8988T (cell line): Measurements from ENCODE around the gene LRRC72.
"Not testable (repeated sequence)": the region's sequence is repeated elsewhere in the genome, so short reads cannot be mapped to it uniquely, and the experiment has no call there.

ENCODE experiments used
- DNase-seq: peaks from one replicate; pipeline ENCODE4 v3.0.0; 2011

LRRC72 gene

GRCh38 chr7:16526742-16527540 is at the start of gene LRRC72:
LRRC72 (plus strand) TSS chr7:16526825; CDS start chr7:16526953, 128 bp downstream.
- no peak for DNase-seq

- no peak for DNase-seq
Measured at GRCh38 chr7:16479161-16479560, 47.5 kb upstream of the LRRC72 start.

GRCh38 chr7:16479591-16479990 is 47.0 kb upstream of the LRRC72 start:
- DNase-seq, result no peak

GRCh38 chr7:16484453-16485158 is 42.0 kb upstream of the LRRC72 start:
- no peak for DNase-seq

DNA sequence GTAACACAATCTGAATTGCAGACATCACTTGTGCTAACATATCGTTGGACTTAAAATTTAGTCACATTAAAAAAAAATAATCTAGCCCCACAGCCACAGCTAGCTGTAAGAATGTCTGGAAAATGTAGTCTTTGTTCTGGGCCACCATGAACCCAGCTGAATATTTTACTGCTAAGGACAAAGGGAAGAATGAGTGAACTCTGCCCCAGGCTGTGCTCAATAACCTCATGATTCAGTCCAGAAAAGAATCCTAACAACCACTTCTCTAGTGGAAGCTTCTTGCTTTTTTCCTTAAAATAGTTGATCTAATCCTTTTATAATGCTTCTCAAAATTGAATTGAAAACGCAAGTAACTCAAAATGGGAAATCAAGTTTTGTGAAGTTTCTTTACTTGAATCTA is 35.5 kb upstream of the LRRC72 start:
- DNase-seq, result no peak

DNA sequence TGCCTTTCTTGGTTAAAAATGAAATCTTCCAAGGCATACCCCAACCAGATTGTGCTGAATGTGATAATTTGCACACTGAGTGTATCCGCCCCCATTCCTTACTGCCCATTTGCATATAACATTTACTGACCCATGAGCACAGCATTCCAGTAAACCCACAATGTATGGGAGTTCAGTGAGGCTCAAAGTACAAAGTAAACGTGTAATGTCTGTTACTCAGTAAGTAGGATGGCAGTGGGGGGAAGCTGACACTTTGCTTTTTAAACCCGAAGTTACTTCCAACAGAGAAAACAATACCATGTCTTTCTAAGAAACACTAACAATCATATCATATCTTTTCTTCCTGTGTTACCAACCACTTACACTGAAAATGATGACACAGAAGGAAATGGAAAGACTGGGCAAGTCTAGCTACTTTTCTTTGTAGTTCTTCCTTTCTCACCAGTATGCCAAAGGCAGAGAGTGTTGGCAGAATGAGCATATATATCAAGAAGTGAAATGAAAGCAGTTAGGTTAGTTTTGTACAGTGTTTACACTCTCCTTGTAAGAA is 34.0 kb upstream of the LRRC72 start:
- no peak for DNase-seq

DNA sequence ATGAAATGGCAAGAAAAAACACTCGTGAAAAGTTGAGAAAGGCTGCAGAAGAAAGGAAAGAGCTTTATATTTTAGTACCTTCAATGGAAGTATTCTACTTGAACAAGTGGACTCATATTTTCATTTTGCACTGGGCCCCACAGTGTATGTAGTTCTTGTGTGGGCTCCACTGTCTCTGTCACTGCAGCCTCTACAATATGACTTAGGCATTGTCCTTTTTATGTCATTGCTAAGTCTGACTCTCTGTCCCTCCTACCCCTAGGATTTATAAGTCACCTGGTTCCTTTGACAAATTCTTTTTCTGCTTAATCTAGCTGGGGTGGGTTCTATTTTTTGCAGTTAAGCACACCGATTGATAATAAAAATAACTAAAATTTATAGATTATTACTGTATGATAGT is 33.4 kb upstream of the LRRC72 start:
- DNase-seq, result no peak

DNA sequence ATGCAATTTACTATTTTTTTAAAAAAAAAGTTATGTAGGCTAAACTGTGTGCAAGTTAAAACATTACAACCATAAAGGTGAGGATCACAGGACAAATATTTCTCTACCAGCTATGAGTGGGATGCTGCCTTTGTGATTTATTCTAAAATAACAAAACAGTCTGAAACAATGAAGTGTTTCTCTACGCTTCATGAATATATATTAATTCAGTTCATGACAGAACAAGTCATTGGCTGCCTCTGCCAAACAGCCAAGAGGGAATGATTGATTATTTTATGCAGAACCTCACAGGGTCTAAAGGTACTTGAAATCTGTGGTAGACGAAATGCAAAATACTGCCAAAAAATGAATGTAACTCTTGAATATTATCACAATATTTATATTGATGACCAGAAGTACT is 32.1 kb upstream of the LRRC72 start:
- no peak for DNase-seq

DNA sequence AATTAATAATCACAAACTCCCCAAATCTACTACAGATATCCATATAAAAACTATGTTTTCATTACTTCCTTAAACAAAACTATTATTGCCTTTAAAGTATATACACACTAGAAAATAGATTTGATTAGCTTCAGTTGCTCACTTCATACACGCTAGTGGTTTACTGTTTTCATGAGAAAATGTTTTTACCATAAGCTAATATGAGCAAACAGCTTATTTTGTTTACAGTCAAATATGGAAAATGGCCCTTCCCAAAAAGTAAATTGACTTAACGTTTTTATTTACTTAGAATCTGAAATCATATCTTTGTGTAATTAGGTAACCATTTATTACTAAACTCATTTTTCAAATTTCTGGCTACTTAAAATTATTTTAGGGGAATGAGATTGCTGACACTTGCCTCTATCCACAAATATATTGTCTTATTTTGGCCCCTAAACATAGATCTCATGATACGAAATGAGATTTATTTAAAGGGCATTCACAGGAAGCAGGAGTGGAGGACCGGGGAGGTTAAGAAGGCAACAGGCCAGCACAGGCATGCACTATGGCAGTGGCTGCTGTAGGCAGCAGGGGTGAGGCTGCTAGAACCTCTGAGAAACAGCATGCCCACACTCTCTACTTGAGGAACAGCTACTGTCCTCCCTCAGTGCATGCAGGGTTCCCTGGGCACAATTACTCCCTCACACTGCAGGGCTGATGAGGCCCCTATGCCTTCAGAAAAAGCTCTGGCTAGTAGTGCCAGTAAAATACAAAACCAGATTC is 31.5 kb upstream of the LRRC72 start:
- no peak for DNase-seq

DNA sequence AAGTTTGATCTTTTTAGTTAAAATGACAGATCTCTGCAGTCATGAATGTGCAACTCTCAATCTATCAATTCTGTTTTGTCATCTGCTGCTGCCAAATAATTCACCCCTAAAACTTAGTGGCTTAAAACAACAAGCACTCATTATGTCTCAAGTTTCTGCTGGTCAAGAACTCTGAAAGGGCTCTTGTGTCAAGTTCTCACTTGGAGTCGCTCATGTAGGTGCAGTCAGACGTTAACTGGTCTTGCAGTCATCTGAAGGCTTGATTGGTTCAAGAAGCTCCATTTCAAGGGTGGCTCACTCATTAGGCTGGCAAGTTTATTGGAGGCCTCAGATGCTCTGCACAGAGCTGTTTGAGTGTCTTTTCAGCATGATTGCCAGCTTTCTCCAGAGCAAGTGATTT is 28.5 kb upstream of the LRRC72 start:
- no peak for DNase-seq

DNA sequence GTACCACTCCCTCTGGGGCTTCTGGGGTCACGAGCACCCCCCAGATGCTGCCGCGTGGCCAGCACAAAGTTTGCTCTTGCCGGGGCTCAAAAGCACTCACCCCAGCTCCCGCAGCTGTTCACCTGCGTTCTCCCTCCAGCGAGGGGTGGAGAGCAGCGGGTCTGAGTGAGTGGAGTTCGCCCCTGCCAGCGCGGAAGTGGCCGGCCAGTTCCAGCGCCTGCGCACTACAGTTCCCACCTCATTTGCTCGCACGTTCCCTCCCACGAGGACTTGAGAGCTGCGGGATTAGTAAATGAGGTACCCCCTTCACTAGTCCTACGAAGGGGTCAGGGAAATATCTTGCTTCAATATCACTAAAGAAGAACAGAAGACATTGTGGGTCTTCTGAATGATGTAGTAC is 24.3 kb upstream of the LRRC72 start:
- DNase-seq, result no peak

GRCh38 chr7:16504019-16504418 is 22.6 kb upstream of the LRRC72 start:
- DNase-seq, result no peak

GRCh38 chr7:16506422-16506821 is 20.2 kb upstream of the LRRC72 start:
- not testable (repeated sequence) for DNase-seq

- DNase-seq, result no peak
Measured at GRCh38 chr7:16509829-16510228, 16.8 kb upstream of the LRRC72 start.

DNA sequence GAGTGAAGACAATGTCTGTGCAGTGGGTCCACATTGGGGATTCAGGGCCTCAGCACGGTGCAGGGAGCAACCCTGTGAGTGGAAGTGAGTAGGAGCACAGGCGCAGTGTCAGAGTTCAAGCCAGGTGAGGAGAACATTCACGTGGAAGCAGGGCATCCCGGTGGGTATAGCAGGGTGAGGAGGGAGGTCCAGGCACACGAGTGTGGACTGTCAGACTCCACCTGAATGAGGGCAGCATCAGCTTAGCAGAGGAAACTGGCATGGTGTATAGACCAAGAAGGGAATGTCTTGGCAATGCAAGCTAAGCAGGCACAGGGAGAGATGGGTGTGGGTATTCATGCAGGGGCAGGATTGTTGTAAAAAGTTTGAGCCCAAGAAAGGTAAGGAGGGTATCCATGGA is 15.3 kb upstream of the LRRC72 start:
- no peak for DNase-seq

- no peak for DNase-seq
Measured at GRCh38 chr7:16512097-16512496, 14.5 kb upstream of the LRRC72 start.

DNA sequence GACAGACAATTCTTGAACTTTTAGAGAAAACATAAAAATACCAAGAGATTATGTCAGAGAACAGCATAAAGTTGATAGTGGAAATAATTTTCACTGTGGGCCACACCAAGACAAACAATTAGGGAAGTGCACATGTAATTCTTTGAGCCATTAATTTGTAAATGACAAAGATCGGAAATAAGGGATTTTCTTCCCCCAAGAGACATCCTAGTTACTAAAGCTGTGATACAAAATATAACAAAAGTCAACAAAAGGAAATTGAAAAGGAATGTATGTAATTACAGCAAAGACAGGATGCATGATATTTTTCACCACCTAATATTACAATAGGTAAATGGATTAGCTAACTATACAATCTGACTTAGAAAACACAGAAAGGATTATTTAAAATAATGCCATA is 12.4 kb upstream of the LRRC72 start:
- DNase-seq, result no peak

GRCh38 chr7:16514729-16515128 is 11.9 kb upstream of the LRRC72 start:
- no peak for DNase-seq

DNA sequence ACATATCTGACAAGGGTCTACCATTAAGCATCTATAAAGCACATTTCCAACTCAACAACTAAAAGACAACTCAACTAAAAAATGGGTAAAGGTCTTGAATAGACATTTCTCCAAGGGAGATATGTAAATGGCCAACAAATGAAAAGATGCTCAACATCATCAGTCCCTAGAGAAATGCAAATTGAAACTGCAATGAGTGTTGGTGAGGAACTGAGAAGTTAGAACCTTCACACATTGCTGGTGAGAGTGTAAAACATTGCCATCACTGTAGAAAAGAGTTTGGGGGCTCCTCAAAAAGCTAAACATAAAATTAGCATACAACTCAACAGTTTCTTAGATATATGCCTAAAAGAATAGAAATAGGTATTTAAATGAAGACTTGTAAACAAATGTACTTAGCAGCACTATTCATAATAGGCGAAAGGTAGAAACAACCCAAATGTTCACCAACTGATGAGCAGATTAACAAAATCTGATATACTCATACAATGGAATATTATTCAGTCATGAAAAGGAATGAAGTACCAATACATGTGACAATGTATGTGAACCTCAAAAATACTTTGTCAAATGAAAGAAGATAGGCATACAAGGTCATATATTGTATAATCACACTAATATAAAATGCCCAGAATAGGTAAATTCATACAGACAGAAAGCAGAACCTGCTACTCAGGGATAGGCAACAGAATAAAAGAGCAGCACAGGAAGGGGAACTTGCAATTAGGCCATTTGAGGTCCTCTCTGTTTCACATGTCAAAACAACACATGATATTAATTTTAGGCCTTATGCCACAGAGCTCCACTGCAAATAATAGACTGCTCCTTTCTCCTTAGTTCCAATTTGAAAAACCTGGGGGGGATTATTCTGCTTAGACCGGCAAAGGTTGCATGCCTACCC is 10.6 kb upstream of the LRRC72 start:
- no peak for DNase-seq

GRCh38 chr7:16519985-16520384 is 6.6 kb upstream of the LRRC72 start:
- DNase-seq, result not testable (repeated sequence)

GRCh38 chr7:16524332-16524731 is 2.3 kb upstream of the LRRC72 start:
- no peak for DNase-seq

GRCh38 chr7:16528520-16528919 is 1.9 kb downstream of the LRRC72 start:
- DNase-seq, result no peak
